Suprapubic skin (tissue), 4 donors: ENCODE data around the gene OLFM1. TPM values are rescaled to one million over a fixed set of nuclear protein-coding genes. Genes with fewer than 3 reads are reported as not detected.

Experiments used
- DNase-seq, 2 donors: peaks; one replicate each; pipeline ENCODE4 v3.0.0-alpha.2; 2019; ENCODE audit warnings: low spot score in 2 of 2
- H3K27ac ChIP-seq: fragments of 200-600 bp; sonication (generic); one replicate; pipeline ENCODE4 v1.5.1; 2019
- H3K27me3 ChIP-seq: fragments of 200-600 bp; sonication (generic); one replicate; pipeline ENCODE4 v1.5.1; 2019
- H3K36me3 ChIP-seq: fragments of 200-600 bp; sonication (generic); one replicate; pipeline ENCODE4 v1.5.1; 2019
- H3K4me1 ChIP-seq: fragments of 200-600 bp; sonication (generic); one replicate; pipeline ENCODE4 v1.5.1; 2019
- H3K4me3 ChIP-seq: fragments of 200-600 bp; sonication (generic); one replicate; pipeline ENCODE4 v1.5.1; 2019; ENCODE audit warnings: mild to moderate bottlenecking
- H3K9me3 ChIP-seq: fragments of 200-600 bp; sonication (generic); one replicate; pipeline ENCODE4 v1.5.1; 2019
- CTCF ChIP-seq, 2 donors: fragments of 200-600 bp in 1 of 2; fragments of 450-650 bp in 1 of 2; sonication (generic) in 1 of 2; IDR thresholded peaks; one replicate each; pipeline ENCODE4 v1.5.1; 2016 to 2019; ENCODE audit warnings: antibody characterized with exemption in 2 of 2, mild to moderate bottlenecking in 1 of 2, moderate library complexity in 1 of 2
- EP300 ChIP-seq: sonication (generic); formaldehyde crosslinking; IDR thresholded peaks from one replicate; pipeline ENCODE4 v1.6.1; 2017; ENCODE audit warnings: antibody characterized with exemption
- POLR2A ChIP-seq, 2 donors: fragments of 450-650 bp; IDR thresholded peaks; one replicate each; pipeline ENCODE4 v1.6.1; 2017; ENCODE audit warnings: antibody characterized with exemption in 2 of 2, mild to moderate bottlenecking in 2 of 2, moderate library complexity in 2 of 2
- POLR2AphosphoS5 ChIP-seq, 3 donors: sonication (generic); formaldehyde crosslinking; IDR thresholded peaks; one replicate each; pipeline ENCODE4 v1.6.1; 2017; ENCODE audit warnings: antibody characterized with exemption in 3 of 3
- WGBS: methylation state at CpG from one replicate; pipeline ENCODE4 v1.1.5; 2018; 5-methylcytosine and 5-hydroxymethylcytosine counted together
- total RNA-seq, 4 donors: library from RNA; depleted of rRNA; stranded (reverse); fragments of >200 nt; gene quantifications; one replicate each; pipeline ENCODE4 v1.1.0, GENCODE V29; 2016

The OLFM1 gene
- total RNA-seq, 4 donors from 2014 or later = 4.0 to 15.4 (median 11.7) TPM

- 90% methylated on average over 5 of the region's 7 CpGs for WGBS
- H3K4me1 ChIP-seq = peaks cover 28% of the 10 kb centered on the region
- H3K9me3 ChIP-seq = no peaks in the 10 kb centered on the region
- TF ChIP-seq EP300 (no peak), POLR2A (IDR thresholded peaks at IDR 0.05) (no peak), POLR2AphosphoS5 (IDR thresholded peaks at IDR 0.05) (no peak), CTCF (IDR thresholded peaks at IDR 0.05) (no peak)
- H3K36me3 ChIP-seq = no peaks in the 10 kb centered on the region
- H3K27me3 ChIP-seq = peaks cover 43% of the 10 kb centered on the region
- no peak overlapping the region for H3K27ac ChIP-seq
- no peak overlapping the region for H3K4me3 ChIP-seq
- DNase-seq = no peak
These were observed 2.6 kb downstream of the OLFM1 start for GRCh38 chr9:135090081-135090480.

- H3K36me3 ChIP-seq = no peaks in the 10 kb centered on the region
- no peak for TF ChIP-seq CTCF (IDR thresholded peaks at IDR 0.05)
- TF ChIP-seq EP300 = no peak
- TF ChIP-seq POLR2A (IDR thresholded peaks at IDR 0.05) = no peak
- TF ChIP-seq POLR2AphosphoS5 (IDR thresholded peaks at IDR 0.05) = no peak
- no peak for DNase-seq
- no peak overlapping the region for H3K4me3 ChIP-seq
- 70% methylated on average over 5 of the region's 5 CpGs for WGBS
- H3K9me3 ChIP-seq = no peaks in the 10 kb centered on the region
- H3K27me3 ChIP-seq = peaks cover 43% of the 10 kb centered on the region
- H3K27ac ChIP-seq = no peak overlapping the region
- peaks cover 28% of the 10 kb centered on the region for H3K4me1 ChIP-seq
These were observed 3.1 kb downstream of the OLFM1 start for GRCh38 chr9:135090547-135090946.

- Histone ChIP-seq H3K27ac (no peak overlapping the region), H3K36me3 (no peaks in the 10 kb centered on the region), H3K9me3 (no peaks in the 10 kb centered on the region), H3K4me1 (peaks cover 19% of the 10 kb centered on the region), H3K27me3 (peaks cover 39% of the 10 kb centered on the region), H3K4me3 (no peak overlapping the region)
- no peak for TF ChIP-seq CTCF (IDR thresholded peaks at IDR 0.05)
- no peak for TF ChIP-seq EP300
- no peak for DNase-seq
- 70% methylated on average over 1 of the region's 1 CpG for WGBS
These were observed 4.1 kb downstream of the OLFM1 start for GRCh38 chr9:135091545-135091944.

- Histone ChIP-seq H3K4me1 (peaks cover 7% of the 10 kb centered on the region), H3K36me3 (no peaks in the 10 kb centered on the region), H3K9me3 (no peaks in the 10 kb centered on the region), H3K4me3 (no peak overlapping the region), H3K27me3 (peaks cover 25% of the 10 kb centered on the region), H3K27ac (no peak overlapping the region)
- TF ChIP-seq EP300 (no peak), POLR2AphosphoS5 (IDR thresholded peaks at IDR 0.05) (no peak), CTCF (IDR thresholded peaks at IDR 0.05) (no peak), POLR2A (IDR thresholded peaks at IDR 0.05) (no peak)
- no peak for DNase-seq
- 76% methylated on average over 5 of the region's 5 CpGs for WGBS
These were observed 5.6 kb downstream of the OLFM1 start for GRCh38 chr9:135093111-135093510.

- DNase-seq = no peak
- Histone ChIP-seq H3K36me3 (no peaks in the 10 kb centered on the region), H3K4me1 (no peaks in the 10 kb centered on the region), H3K9me3 (no peaks in the 10 kb centered on the region), H3K4me3 (no peak overlapping the region), H3K27ac (no peak overlapping the region), H3K27me3 (peaks cover 16% of the 10 kb centered on the region)
- TF ChIP-seq EP300 = no peak
- no peak for TF ChIP-seq CTCF (IDR thresholded peaks at IDR 0.05)
- no peak for TF ChIP-seq POLR2A (IDR thresholded peaks at IDR 0.05)
- no peak for TF ChIP-seq POLR2AphosphoS5 (IDR thresholded peaks at IDR 0.05)
- WGBS = 84% methylated on average over 13 of the region's 13 CpGs
These were observed 6.6 kb downstream of the OLFM1 start for GRCh38 chr9:135093911-135094584.
